GM18526 (cell line): ENCODE data around the gene SMIM28.

Experiments used
- POLR2A ChIP-seq: IDR thresholded peaks from 3 replicates; pipeline ENCODE4 v1.6.1; 2011; ENCODE audit not compliant: insufficient read length; ENCODE audit errors: extremely low read depth

SMIM28 gene

GRCh38 chr6:138377844-138378243 is at the start of gene SMIM28:
Gene SMIM28 (plus strand): TSS chr6:138377905. CDS start chr6:138378073, 168 bp downstream.
- TF ChIP-seq POLR2A = no peak

GRCh38 chr6:138328210-138328609 is 49.5 kb upstream of the SMIM28 start:
- no peak for TF ChIP-seq POLR2A

GRCh38 chr6:138330763-138331162 is 46.9 kb upstream of the SMIM28 start:
- no peak for TF ChIP-seq POLR2A

GRCh38 chr6:138331444-138331843 is 46.3 kb upstream of the SMIM28 start:
- TF ChIP-seq POLR2A = no peak

- no peak for TF ChIP-seq POLR2A
These were observed 45.7 kb upstream of the SMIM28 start for GRCh38 chr6:138331984-138332383.

- no peak for TF ChIP-seq POLR2A
These were observed 43.7 kb upstream of the SMIM28 start for GRCh38 chr6:138334000-138334399.

GRCh38 chr6:138334963-138335362 is 42.7 kb upstream of the SMIM28 start:
- no peak for TF ChIP-seq POLR2A

- TF ChIP-seq POLR2A = no peak
These were observed 41.5 kb upstream of the SMIM28 start for GRCh38 chr6:138336221-138336620.

GRCh38 chr6:138337076-138337475 is 40.6 kb upstream of the SMIM28 start:
- no peak for TF ChIP-seq POLR2A

GRCh38 chr6:138339024-138339423 is 38.7 kb upstream of the SMIM28 start:
- no peak for TF ChIP-seq POLR2A

GRCh38 chr6:138341176-138341575 is 36.5 kb upstream of the SMIM28 start:
- no peak for TF ChIP-seq POLR2A

- TF ChIP-seq POLR2A = no peak
These were observed 34.6 kb upstream of the SMIM28 start for GRCh38 chr6:138343112-138343511.

- no peak for TF ChIP-seq POLR2A
These were observed 32.0 kb upstream of the SMIM28 start for GRCh38 chr6:138345565-138346285.

- no peak for TF ChIP-seq POLR2A
These were observed 31.2 kb upstream of the SMIM28 start for GRCh38 chr6:138346302-138347195.

- TF ChIP-seq POLR2A = no peak
These were observed 29.8 kb upstream of the SMIM28 start for GRCh38 chr6:138347864-138348263.

GRCh38 chr6:138349891-138350290 is 27.8 kb upstream of the SMIM28 start:
- no peak for TF ChIP-seq POLR2A
